WTC11 (cell line): ENCODE measurements around the gene KCNH6.

Experiments used
- ATF3 ChIP-seq: sonication (generic); formaldehyde crosslinking; conservative IDR thresholded peaks from 2 replicates; pipeline ENCODE4 v1.8.1; 2022; ENCODE audit warnings: mild to moderate bottlenecking, missing genetic modification reagents
- CTCF ChIP-seq: fragments of 200-600 bp; IDR thresholded peaks from 2 replicates; pipeline ENCODE4 v1.8.0; 2022; ENCODE audit warnings: antibody characterized with exemption
- MLX ChIP-seq: sonication (generic); formaldehyde crosslinking; IDR thresholded peaks from 2 replicates; pipeline ENCODE4 v1.8.1; 2023; ENCODE audit warnings: mild to moderate bottlenecking, missing genetic modification reagents, moderate library complexity
- NFYB ChIP-seq: sonication (generic); formaldehyde crosslinking; conservative IDR thresholded peaks from 2 replicates; pipeline ENCODE4 v1.8.0; 2022; ENCODE audit warnings: low read depth, missing genetic modification reagents
- SMAD3 ChIP-seq: sonication (generic); formaldehyde crosslinking; IDR thresholded peaks from 2 replicates; pipeline ENCODE4 v1.8.0; 2022; ENCODE audit warnings: missing genetic modification reagents, mild to moderate bottlenecking, borderline replicate concordance
- SP1 ChIP-seq: sonication (generic); formaldehyde crosslinking; conservative IDR thresholded peaks from 2 replicates; pipeline ENCODE4 v1.8.1; 2022; ENCODE audit warnings: missing genetic modification reagents
- ZNF138 ChIP-seq: sonication (generic); formaldehyde crosslinking; conservative IDR thresholded peaks from 2 replicates; pipeline ENCODE4 v1.8.1; 2022; ENCODE audit warnings: mild to moderate bottlenecking, moderate library complexity, missing genetic modification reagents

- TF ChIP-seq SMAD3 (CRISPR knock-in tag): no peak
- TF ChIP-seq CTCF: no peak
- TF ChIP-seq SP1 (CRISPR knock-in tag): no peak
- TF ChIP-seq ZNF138: no peak
- no peak for TF ChIP-seq ATF3
- no peak for TF ChIP-seq NFYB (CRISPR knock-in tag)
- TF ChIP-seq MLX: no peak
These were observed 21.5 kb downstream of the KCNH6 start for GRCh38 chr17:63544467-63545301.
